HepG2 (cell line): Measurements from ENCODE around the gene CELSR2. TPM values are rescaled to one million over a fixed set of nuclear protein-coding genes. Genes with fewer than 3 reads are reported as not detected.

Experiments
- ARID2 ChIP-seq: sonication (generic); formaldehyde crosslinking; IDR thresholded peaks from 2 replicates; pipeline ENCODE4 v1.8.1; 2022; ENCODE audit warnings: mild to moderate bottlenecking, missing genetic modification reagents, borderline replicate concordance
- ARNT2 ChIP-seq: sonication (generic); formaldehyde crosslinking; IDR thresholded peaks from 2 replicates; pipeline ENCODE4 v1.8.0; 2022; ENCODE audit warnings: mild to moderate bottlenecking, low read depth, missing genetic modification reagents, moderate library complexity
- DMAP1 ChIP-seq: IDR thresholded peaks from 2 replicates; pipeline ENCODE4 v1.6.1; 2016
- EED ChIP-seq: sonication (generic); formaldehyde crosslinking; IDR thresholded peaks from 2 replicates; pipeline ENCODE4 v1.5.0; 2020; ENCODE audit warnings: mild to moderate bottlenecking, missing genetic modification reagents
- FOXA3 ChIP-seq: IDR thresholded peaks from 2 replicates; pipeline ENCODE4 v1.6.1; 2016; ENCODE audit warnings: missing genetic modification reagents, missing compliant biosample characterization
- HDAC1 ChIP-seq: sonication (generic); formaldehyde crosslinking; IDR thresholded peaks from 2 replicates; pipeline ENCODE4 v1.5.1; 2020; ENCODE audit warnings: mild to moderate bottlenecking, missing genetic modification reagents
- HES4 ChIP-seq: sonication (generic); formaldehyde crosslinking; IDR thresholded peaks from 2 replicates; pipeline ENCODE4 v1.9.0; 2021; ENCODE audit warnings: mild to moderate bottlenecking, missing genetic modification reagents, borderline replicate concordance
- HOXD1 ChIP-seq: sonication (generic); formaldehyde crosslinking; IDR thresholded peaks from 2 replicates; pipeline ENCODE4 v1.5.0; 2020; ENCODE audit warnings: missing genetic modification reagents
- KIAA2018 ChIP-seq: sonication (generic); formaldehyde crosslinking; IDR thresholded peaks from 2 replicates; pipeline ENCODE4 v1.5.0; 2020; ENCODE audit warnings: mild to moderate bottlenecking, missing genetic modification reagents, borderline replicate concordance
- STAG1 ChIP-seq: sonication (generic); formaldehyde crosslinking; IDR thresholded peaks from 2 replicates; pipeline ENCODE4 v1.4.0; 2020; ENCODE audit warnings: missing genetic modification reagents
- ZBTB7A ChIP-seq: sonication (generic); formaldehyde crosslinking; IDR thresholded peaks from 2 replicates; pipeline ENCODE4 v1.8.0; 2022; ENCODE audit warnings: mild to moderate bottlenecking, missing genetic modification reagents
- ZMAT5 ChIP-seq: sonication (generic); formaldehyde crosslinking; IDR thresholded peaks from 2 replicates; pipeline ENCODE4 v1.5.0; 2020; ENCODE audit warnings: mild to moderate bottlenecking, low read depth, missing genetic modification reagents, borderline replicate concordance
- ZNF263 ChIP-seq: sonication (generic); formaldehyde crosslinking; IDR thresholded peaks from 2 replicates; pipeline ENCODE4 v1.4.0; 2020; ENCODE audit warnings: missing genetic modification reagents
- ZNF292 ChIP-seq: sonication (generic); formaldehyde crosslinking; IDR thresholded peaks from 2 replicates; pipeline ENCODE4 v1.8.1; 2022; ENCODE audit warnings: mild to moderate bottlenecking, low read depth, missing genetic modification reagents, borderline replicate concordance
- ZNF414 ChIP-seq: sonication (generic); formaldehyde crosslinking; IDR thresholded peaks from 2 replicates; pipeline ENCODE4 v1.5.0; 2020; ENCODE audit warnings: missing genetic modification reagents
- ZNF547 ChIP-seq: sonication (generic); formaldehyde crosslinking; IDR thresholded peaks from 2 replicates; pipeline ENCODE4 v1.5.1; 2020; ENCODE audit warnings: mild to moderate bottlenecking, missing genetic modification reagents
- ZNF569 ChIP-seq: sonication (generic); formaldehyde crosslinking; IDR thresholded peaks from 2 replicates; pipeline ENCODE4 v1.5.0; 2020; ENCODE audit warnings: mild to moderate bottlenecking, missing genetic modification reagents, moderate library complexity, borderline replicate concordance
- ZNF614 ChIP-seq: IDR thresholded peaks from 2 replicates; pipeline ENCODE4 v1.6.1; 2018; ENCODE audit warnings: missing biosample characterization, missing genetic modification reagents, inconsistent platforms, borderline replicate concordance
- ZNF773 ChIP-seq: sonication (generic); formaldehyde crosslinking; IDR thresholded peaks from 2 replicates; pipeline ENCODE4 v1.4.0; 2020; ENCODE audit warnings: missing genetic modification reagents, borderline replicate concordance
- ZNF878 ChIP-seq: sonication (generic); formaldehyde crosslinking; IDR thresholded peaks from 2 replicates; pipeline ENCODE4 v1.8.1; 2023; ENCODE audit warnings: mild to moderate bottlenecking, missing genetic modification reagents, moderate library complexity
- polyA plus RNA-seq, 8 experiments: library from polyadenylated mRNA; depleted of rRNA in 3 of 8; stranded (reverse) in 7 of 8; unstranded in 1 of 8; fragments of >200 nt; fragmentation: Illumina TruSeq in 4 of 8; extraction: Trizol in 4 of 8; gene quantifications; 2 replicates each; pipeline versions ENCODE4 v1.2.1 to v1.2.3, GENCODE V29; 2011 to 2016; ENCODE audit warnings: low read depth in 4 of 8, missing spikeins in 1 of 8, mixed read lengths in 1 of 8; ENCODE audit not compliant: insufficient read depth in 1 of 8
- total RNA-seq, 5 experiments: library from RNA; depleted of rRNA; stranded (reverse); fragments of >200 nt; fragmentation: Illumina TruSeq; extraction: Trizol; gene quantifications; 2 replicates each; pipeline ENCODE4 v1.2.3, GENCODE V29; 2016; ENCODE audit warnings: low read depth in 1 of 5

CELSR2 gene
- total and polyA plus RNA-seq, 2 of the 13 experiments (the other 11 are each of a cell fraction or from before 2014, with no cell fraction given): 4.0 to 6.6 TPM

DNA sequence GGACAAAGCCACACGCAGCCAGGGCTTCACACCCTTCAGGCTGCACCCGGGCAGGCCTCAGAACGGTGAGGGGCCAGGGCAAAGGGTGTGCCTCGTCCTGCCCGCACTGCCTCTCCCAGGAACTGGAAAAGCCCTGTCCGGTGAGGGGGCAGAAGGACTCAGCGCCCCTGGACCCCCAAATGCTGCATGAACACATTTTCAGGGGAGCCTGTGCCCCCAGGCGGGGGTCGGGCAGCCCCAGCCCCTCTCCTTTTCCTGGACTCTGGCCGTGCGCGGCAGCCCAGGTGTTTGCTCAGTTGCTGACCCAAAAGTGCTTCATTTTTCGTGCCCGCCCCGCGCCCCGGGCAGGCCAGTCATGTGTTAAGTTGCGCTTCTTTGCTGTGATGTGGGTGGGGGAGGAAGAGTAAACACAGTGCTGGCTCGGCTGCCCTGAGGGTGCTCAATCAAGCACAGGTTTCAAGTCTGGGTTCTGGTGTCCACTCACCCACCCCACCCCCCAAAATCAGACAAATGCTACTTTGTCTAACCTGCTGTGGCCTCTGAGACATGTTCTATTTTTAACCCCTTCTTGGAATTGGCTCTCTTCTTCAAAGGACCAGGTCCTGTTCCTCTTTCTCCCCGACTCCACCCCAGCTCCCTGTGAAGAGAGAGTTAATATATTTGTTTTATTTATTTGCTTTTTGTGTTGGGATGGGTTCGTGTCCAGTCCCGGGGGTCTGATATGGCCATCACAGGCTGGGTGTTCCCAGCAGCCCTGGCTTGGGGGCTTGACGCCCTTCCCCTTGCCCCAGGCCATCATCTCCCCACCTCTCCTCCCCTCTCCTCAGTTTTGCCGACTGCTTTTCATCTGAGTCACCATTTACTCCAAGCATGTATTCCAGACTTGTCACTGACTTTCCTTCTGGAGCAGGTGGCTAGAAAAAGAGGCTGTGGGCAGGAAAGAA lies 25.5 kb downstream of the CELSR2 start (continued):
- TF ChIP-seq ZNF414 (no peak), ZNF263 (CRISPR knock-in tag) (peak; percentile 17; the same call in 1 of the 2 replicates), ZNF547 (CRISPR knock-in tag) (no peak), EED (CRISPR knock-in tag) (0 out of 2 replicates have a peak, but pooled peaks have one; percentile 56), ZNF773 (no peak), STAG1 (peak; percentile 27; the same call in 1 of the 2 replicates), HES4 (no peak), ZNF878 (CRISPR knock-in tag) (no peak), ARID2 (no peak), HOXD1 (peak; percentile 89), KIAA2018 (CRISPR knock-in tag) (no peak), ZNF569 (CRISPR knock-in tag) (no peak), DMAP1 (peak; percentile 85), HDAC1 (CRISPR knock-in tag) (peak; percentile 66), ZMAT5 (CRISPR knock-in tag) (no peak), FOXA3 (CRISPR knock-in tag) (peak; percentile 91), ARNT2 (no peak; the same call in 1 of the 2 replicates), ZNF614 (CRISPR knock-in tag) (no peak), ZBTB7A (peak; percentile 63; the same call in 1 of the 2 replicates), ZNF292 (CRISPR knock-in tag) (0 out of 2 replicates have a peak, but pooled peaks have one; percentile 45)
